SK-N-SH (cell line): ENCODE results near the gene PHF21A. TPM values are rescaled to one million over a fixed set of nuclear protein-coding genes. Genes with fewer than 3 reads are reported as not detected.

Experiments used
- CTCF ChIA-PET: fragments of 300-600, 350-600 bp; formaldehyde crosslinking; extraction: SDS; loops from one replicate; lab custom pipeline; 2021; lab: Yijun Ruan, JAX
- POLR2A ChIA-PET: fragments of 350-600 bp; sonication (Branson Sonifier 250); formaldehyde crosslinking; extraction: SDS; loops from one replicate; lab custom pipeline; 2020; ENCODE audit warnings: antibody characterized with exemption, inconsistent platforms; lab: Yijun Ruan, JAX
- DNase-seq: peaks from one replicate; pipeline ENCODE4 v3.0.0; 2012
- H2AFZ ChIP-seq: fragments of 200-600 bp; sonication (generic); 2 replicates; pipeline ENCODE4 v1.8.1; 2016; ENCODE audit warnings: antibody characterized with exemption, mild to moderate bottlenecking, low read depth
- H3F3A ChIP-seq: fragments of 200-600 bp; sonication (generic); replicated peaks from 2 replicates; pipeline ENCODE3; 2016; ENCODE audit warnings: antibody characterized with exemption, mild to moderate bottlenecking; ENCODE audit not compliant: insufficient read depth
- H3K27ac ChIP-seq, 2 experiments: fragments of 200-500 bp in 1 of 2; fragments of 200-600 bp in 1 of 2; sonication (Bioruptor generic) in 1 of 2; sonication (generic), shearing (Covaris generic) in 1 of 2; 2 replicates each; pipeline versions ENCODE4 v1.5.1 to v1.6.1; 2014 to 2016; ENCODE audit warnings: low read depth in 2 of 2, inconsistent platforms in 1 of 2, low read length in 1 of 2, mild to moderate bottlenecking in 1 of 2, mixed read lengths in 1 of 2
- H3K27me3 ChIP-seq: fragments of 200-600 bp; sonication (generic), shearing (Covaris generic); 2 replicates; pipeline ENCODE4 v1.6.1; 2016; ENCODE audit warnings: mixed run types; ENCODE audit not compliant: insufficient read depth
- H3K36me3 ChIP-seq, 2 experiments: fragments of 200-500 bp in 1 of 2; fragments of 200-600 bp in 1 of 2; sonication (Bioruptor generic) in 1 of 2; sonication (generic) in 1 of 2; replicated peaks in 1 of 2; 2 replicates each; pipeline versions ENCODE3 to v1.5.1; 2014 to 2016; ENCODE audit warnings: low read length in 1 of 2, mild to moderate bottlenecking in 1 of 2; ENCODE audit not compliant: insufficient read depth in 2 of 2, control insufficient read depth in 1 of 2
- H3K4me1 ChIP-seq, 2 experiments: fragments of 200-500 bp in 1 of 2; fragments of 200-600 bp in 1 of 2; sonication (Bioruptor generic) in 1 of 2; sonication (generic), shearing (Covaris generic) in 1 of 2; 2 replicates each; pipeline versions ENCODE4 v1.5.1 to v1.6.1; 2014 to 2016; ENCODE audit warnings: low read depth in 1 of 2, low read length in 1 of 2, mixed run types in 1 of 2; ENCODE audit not compliant: insufficient read depth in 2 of 2, control insufficient read depth in 1 of 2
- H3K4me2 ChIP-seq: fragments of 200-600 bp; sonication (generic), shearing (Covaris generic); 2 replicates; pipeline ENCODE4 v1.6.1; 2017; ENCODE audit warnings: mixed run types
- H3K4me3 ChIP-seq, 2 experiments: fragments of 200-500 bp in 1 of 2; fragments of 200-600 bp in 1 of 2; sonication (Bioruptor generic) in 1 of 2; sonication (generic), shearing (Covaris generic) in 1 of 2; 2 replicates each; pipeline versions ENCODE4 v1.5.1 to v1.8.1; 2014 to 2016; ENCODE audit warnings: low read depth in 2 of 2, inconsistent platforms in 1 of 2, low read length in 1 of 2, mild to moderate bottlenecking in 1 of 2, mixed read lengths in 1 of 2, moderate library complexity in 1 of 2
- H3K79me2 ChIP-seq: fragments of 200-600 bp; sonication (generic); 2 replicates; pipeline ENCODE4 v1.8.1; 2017; ENCODE audit warnings: mild to moderate bottlenecking; ENCODE audit not compliant: insufficient read depth
- H3K9ac ChIP-seq: fragments of 200-600 bp; sonication (generic); 2 replicates; pipeline ENCODE4 v1.6.1; 2017; ENCODE audit warnings: mixed run types
- H3K9me2 ChIP-seq: fragments of 200-600 bp; sonication (generic); 2 replicates; pipeline ENCODE4 v1.6.1; 2017; ENCODE audit warnings: mixed run types
- H3K9me3 ChIP-seq: fragments of 200-600 bp; sonication (generic); 2 replicates; pipeline ENCODE4 v1.6.1; 2017; ENCODE audit warnings: mixed run types, mild to moderate bottlenecking, moderate library complexity
- H4K20me1 ChIP-seq: fragments of 200-600 bp; sonication (generic); 2 replicates; pipeline ENCODE4 v1.6.1; 2017; ENCODE audit warnings: mild to moderate bottlenecking, mixed run types; ENCODE audit not compliant: insufficient read depth
- CHD2 ChIP-seq: fragments of 150-350 bp; IDR thresholded peaks from 2 replicates; pipeline ENCODE4 v1.6.1; 2018; ENCODE audit warnings: low read length; ENCODE audit not compliant: partially characterized antibody
- EZH2phosphoT487 ChIP-seq: fragments of 200-600 bp; sonication (generic); IDR thresholded peaks from 2 replicates; pipeline ENCODE4 v1.6.1; 2017; ENCODE audit warnings: low read depth, mixed run types, mild to moderate bottlenecking, antibody characterized with exemption, moderate library complexity, borderline replicate concordance
- FOSL2 ChIP-seq: IDR thresholded peaks from 2 replicates; pipeline ENCODE4 v1.4.0; 2012; ENCODE audit warnings: low read depth, mild to moderate bottlenecking, moderate library complexity, borderline replicate concordance
- FOXM1 ChIP-seq: IDR thresholded peaks from 2 replicates; pipeline ENCODE4 v1.4.0; 2012; ENCODE audit warnings: low read depth, mild to moderate bottlenecking
- MXI1 ChIP-seq: IDR thresholded peaks from 2 replicates; pipeline ENCODE4 v1.6.1; 2012; ENCODE audit warnings: mild to moderate bottlenecking, low read depth, low read length, improper control_type of control experiment
- NFIC ChIP-seq: IDR thresholded peaks from 2 replicates; pipeline ENCODE4 v1.4.0; 2012; ENCODE audit warnings: borderline replicate concordance
- PBX3 ChIP-seq: IDR thresholded peaks from 2 replicates; pipeline ENCODE4; 2012
- POLR2AphosphoS5 ChIP-seq: IDR thresholded peaks from 2 replicates; pipeline ENCODE4 v1.6.1; 2012; ENCODE audit warnings: low read depth, low read length
- RCOR1 ChIP-seq: fragments of 150-350 bp; IDR thresholded peaks from 2 replicates; pipeline ENCODE4 v1.6.1; 2017; ENCODE audit warnings: antibody characterized with exemption, low read length
- REST ChIP-seq: IDR thresholded peaks from 2 replicates; pipeline ENCODE4 v1.6.1; 2012; ENCODE audit warnings: mild to moderate bottlenecking, low read depth, low read length, moderate library complexity
- RFX5 ChIP-seq: IDR thresholded peaks from 2 replicates; pipeline ENCODE4 v1.6.1; 2012; ENCODE audit warnings: mild to moderate bottlenecking, improper control_type of control experiment, low read length
- SIN3A ChIP-seq: IDR thresholded peaks from 2 replicates; pipeline ENCODE4 v1.6.1; 2012; ENCODE audit warnings: low read depth, mild to moderate bottlenecking, low read length, moderate library complexity, borderline replicate concordance
- SMC3 ChIP-seq: IDR thresholded peaks from 2 replicates; pipeline ENCODE4 v1.6.1; 2012; ENCODE audit warnings: low read depth, low read length, improper control_type of control experiment
- TAF1 ChIP-seq: IDR thresholded peaks from 2 replicates; pipeline ENCODE4 v1.6.1; 2012; ENCODE audit warnings: low read depth, mild to moderate bottlenecking, low read length, moderate library complexity, borderline replicate concordance
- TCF12 ChIP-seq: IDR thresholded peaks from 2 replicates; pipeline ENCODE4 v1.4.0; 2012
- TEAD4 ChIP-seq: IDR thresholded peaks from 2 replicates; pipeline ENCODE4 v1.4.0; 2012; ENCODE audit warnings: mild to moderate bottlenecking, borderline replicate concordance; ENCODE audit not compliant: insufficient read depth
- ZBTB33 ChIP-seq: IDR thresholded peaks from 2 replicates; pipeline ENCODE4 v1.4.0; 2012; ENCODE audit warnings: low read depth, borderline replicate concordance
- WGBS: methylation state at CpG from one replicate; pipeline ENCODE4 v1.1.6; 2017; ENCODE audit warnings: low lambda C conversion rate; 5-methylcytosine and 5-hydroxymethylcytosine counted together
- polyA plus RNA-seq, 3 experiments: library from polyadenylated mRNA; depleted of rRNA; stranded (reverse); fragments of >200 nt; gene quantifications; 2 replicates each; pipeline ENCODE4 v1.2.3, GENCODE V29; 2012

PHF21A gene
- polyA plus RNA-seq, 1 of the 3 experiments (the other 2 are of a cell fraction) = 18.8 TPM

GRCh38 chr11:45937916-45938315 lies 183.3 kb downstream of the PHF21A start:
- Histone ChIP-seq H3K27me3 (no peaks in the 10 kb centered on the region), H3K4me1 (no peaks in the 10 kb centered on the region; a peak in 1 of 4 replicates), H3K27ac (no peak overlapping the region), H2AFZ (no peak overlapping the region), H3K9me3 (no peaks in the 10 kb centered on the region), H3K4me3 (no peak overlapping the region), H4K20me1 (no peaks in the 10 kb centered on the region), H3F3A (no peaks in the 10 kb centered on the region), H3K36me3 (peaks cover 24 to 59% of the 10 kb centered on the region in 2 experiments), H3K4me2 (no peak overlapping the region), H3K9me2 (no peaks in the 10 kb centered on the region), H3K9ac (no peak overlapping the region), H3K79me2 (no peaks in the 10 kb centered on the region)
- DNase-seq = no peak
- TF ChIP-seq TAF1 (no peak), EZH2phosphoT487 (no peak), TCF12 (no peak), SMC3 (no peak), CHD2 (no peak), PBX3 (no peak), FOXM1 (no peak), POLR2AphosphoS5 (no peak), NFIC (no peak)
- 99% methylated on average over 10 of the region's 10 CpGs for WGBS
- ChIA-PET POLR2A (no interaction called here), CTCF (interaction anchor here (2.9 kb wide), 1 partner anchor 27 kb away, joined by 11 read pairs; no protein-coding TSS in a partner anchor)

GRCh38 chr11:45936511-45937054 lies 184.7 kb downstream of the PHF21A start:
- Histone ChIP-seq H3K4me2 (no peak overlapping the region), H3K27me3 (no peaks in the 10 kb centered on the region), H2AFZ (no peak overlapping the region), H3K9ac (no peak overlapping the region), H4K20me1 (no peaks in the 10 kb centered on the region), H3K4me1 (no peaks in the 10 kb centered on the region; a peak in 1 of 4 replicates), H3K27ac (no peak overlapping the region), H3F3A (no peaks in the 10 kb centered on the region), H3K9me3 (no peaks in the 10 kb centered on the region), H3K9me2 (no peaks in the 10 kb centered on the region), H3K79me2 (no peaks in the 10 kb centered on the region), H3K36me3 (peaks cover 22 to 52% of the 10 kb centered on the region in 2 experiments), H3K4me3 (no peak overlapping the region)
- 100% methylated on average over 3 of the region's 4 CpGs for WGBS
- DNase-seq = no peak
- POLR2A ChIA-PET = no interaction called here
- TF ChIP-seq PBX3 (no peak), ZBTB33 (no peak), SIN3A (no peak), RCOR1 (no peak), NFIC (no peak), FOSL2 (no peak), TEAD4 (no peak), TCF12 (no peak), MXI1 (no peak), RFX5 (no peak), REST (no peak)
- CTCF ChIA-PET = interaction anchor here (0.6 to 2.9 kb wide), 4 partner anchors 12 to 70 kb away, joined by 3 to 11 read pairs (median 4); no protein-coding TSS in a partner anchor
